Measurements from ENCODE around the gene VWA3B.

DNA sequence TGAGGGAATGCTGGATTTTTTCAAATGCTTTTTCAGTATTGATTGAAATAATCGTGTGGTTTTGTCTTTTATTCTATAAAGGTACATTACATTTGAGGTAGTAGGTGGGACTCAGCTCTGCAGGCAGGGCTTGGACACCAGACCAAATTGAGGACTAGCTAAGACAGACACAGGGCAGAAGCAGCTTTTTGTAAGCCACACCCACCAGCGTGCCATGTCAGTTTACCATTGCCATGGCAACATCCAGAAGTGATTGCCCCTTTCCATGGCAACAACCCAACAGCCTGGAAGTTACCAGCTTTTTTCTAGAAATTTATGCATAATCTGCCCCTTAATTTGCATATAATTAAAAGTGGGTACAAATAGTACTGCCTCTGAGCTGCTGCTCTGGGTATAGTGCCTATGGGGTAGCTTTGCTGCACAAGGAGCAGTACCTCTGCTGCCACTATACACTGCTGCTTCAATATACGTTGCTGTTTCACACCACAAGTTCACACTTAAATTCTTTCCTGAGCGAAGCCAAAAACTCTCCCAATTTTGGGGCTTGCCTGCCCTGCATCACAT lies 23.6 kb upstream of the VWA3B start:
- TF ChIP-seq, protein P1, sequence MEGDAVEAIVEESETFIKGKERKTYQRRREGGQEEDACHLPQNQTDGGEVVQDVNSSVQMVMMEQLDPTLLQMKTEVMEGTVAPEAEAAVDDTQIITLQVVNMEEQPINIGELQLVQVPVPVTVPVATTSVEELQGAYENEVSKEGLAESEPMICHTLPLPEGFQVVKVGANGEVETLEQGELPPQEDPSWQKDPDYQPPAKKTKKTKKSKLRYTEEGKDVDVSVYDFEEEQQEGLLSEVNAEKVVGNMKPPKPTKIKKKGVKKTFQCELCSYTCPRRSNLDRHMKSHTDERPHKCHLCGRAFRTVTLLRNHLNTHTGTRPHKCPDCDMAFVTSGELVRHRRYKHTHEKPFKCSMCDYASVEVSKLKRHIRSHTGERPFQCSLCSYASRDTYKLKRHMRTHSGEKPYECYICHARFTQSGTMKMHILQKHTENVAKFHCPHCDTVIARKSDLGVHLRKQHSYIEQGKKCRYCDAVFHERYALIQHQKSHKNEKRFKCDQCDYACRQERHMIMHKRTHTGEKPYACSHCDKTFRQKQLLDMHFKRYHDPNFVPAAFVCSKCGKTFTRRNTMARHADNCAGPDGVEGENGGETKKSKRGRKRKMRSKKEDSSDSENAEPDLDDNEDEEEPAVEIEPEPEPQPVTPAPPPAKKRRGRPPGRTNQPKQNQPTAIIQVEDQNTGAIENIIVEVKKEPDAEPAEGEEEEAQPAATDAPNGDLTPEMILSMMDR (IDR thresholded peaks at IDR 0.05) = no peak
- TF ChIP-seq POLR2A (IDR thresholded peaks at IDR 0.05) = no peak
